GM13977 (cell line): ENCODE data around the gene TSTD2.
"Not testable (repeated sequence)": the region's sequence is repeated elsewhere in the genome, so short reads cannot be mapped to it uniquely, and the experiment has no call there.

ENCODE experiments used
- DNase-seq: peaks from one replicate; pipeline ENCODE4 v3.0.0; 2012; ENCODE audit warnings: low spot score
- CTCF ChIP-seq: IDR thresholded peaks from 2 replicates; pipeline ENCODE4 v1.5.1; 2012; ENCODE audit warnings: mild to moderate bottlenecking, control low read depth; ENCODE audit not compliant: insufficient read depth; ENCODE audit errors: extremely low read depth, missing control alignments
- in situ Hi-C: fragments of 300-500 bp; cut with MboI; formaldehyde crosslinking; loops from one replicate; pipeline ENCODE4 v1.12.0; 2022; ENCODE audit warnings: low sequenced_read_pairs, low pct_unique_long_range_greater_than_20kb, mixed read lengths, inconsistent platforms; ENCODE audit not compliant: unreplicated experiment

The TSTD2 gene

GRCh38 chr9:97594381-97594921 lies 38.7 kb downstream of the TSTD2 start:
- no peak for TF ChIP-seq CTCF
- no peak for DNase-seq
- in situ Hi-C loops: no loop called here

- no peak for DNase-seq
- in situ Hi-C loops: no loop called here
- TF ChIP-seq CTCF: no peak
Measured at GRCh38 chr9:97593960-97594359, 39.2 kb downstream of the TSTD2 start.

GRCh38 chr9:97592126-97592525 lies 41.0 kb downstream of the TSTD2 start:
- TF ChIP-seq CTCF: no peak
- DNase-seq: no peak
- in situ Hi-C loops: no loop called here

- in situ Hi-C loops: no loop called here
- no peak for DNase-seq
- TF ChIP-seq CTCF: no peak
Measured at GRCh38 chr9:97591535-97591934, 41.6 kb downstream of the TSTD2 start.

- in situ Hi-C loops, DNase-seq: not testable (repeated sequence)
Measured at GRCh38 chr9:97586909-97587308, 46.3 kb downstream of the TSTD2 start.

- DNase-seq, in situ Hi-C loops: not testable (repeated sequence)
Measured at GRCh38 chr9:97584778-97585177, 48.4 kb downstream of the TSTD2 start.

- in situ Hi-C loops, DNase-seq: not testable (repeated sequence)
Measured at GRCh38 chr9:97581590-97581989, 51.6 kb downstream of the TSTD2 start.

- TF ChIP-seq CTCF: no peak
- in situ Hi-C loops: no loop called here
- no peak for DNase-seq
Measured at GRCh38 chr9:97579914-97580313, 53.3 kb downstream of the TSTD2 start.

GRCh38 chr9:97578846-97579245 lies 54.3 kb downstream of the TSTD2 start:
- DNase-seq: no peak
- no peak for TF ChIP-seq CTCF
- in situ Hi-C loops: no loop called here
